Panc1 (cell line): ENCODE measurements around the gene ZFP90. TPM values are rescaled to one million over a fixed set of nuclear protein-coding genes. Genes with fewer than 3 reads are reported as not detected.

ENCODE experiments used
- ATAC-seq: fragments of 200-7000 bp; cut with Tn5 transposase; 2 replicates; pipeline ENCODE4 v1.9.1; 2020; ENCODE audit warnings: mild to moderate bottlenecking, moderate library complexity
- BruUV-seq: library from RNA; stranded (reverse); fragments of 400-500 nt; replicated peaks from 2 replicates; lab custom pipeline; 2021; lab: Mats Ljungman, UMichigan
- CTCF ChIA-PET: fragments of 300-600 bp; sonication (Branson Sonifier 250); formaldehyde crosslinking; loops from one replicate; lab custom pipeline; 2022; ENCODE audit warnings: antibody characterized with exemption; lab: Charles Lee
- POLR2A ChIA-PET: fragments of 300-600 bp; sonication (Branson Sonifier 250); formaldehyde crosslinking; loops from one replicate; lab custom pipeline; 2022; ENCODE audit warnings: antibody characterized with exemption; lab: Charles Lee
- DNase-seq: peaks from one replicate; pipeline ENCODE4 v3.0.0-alpha.2; 2010; ENCODE audit warnings: low read depth, low spot score
- H3K27ac ChIP-seq: 2 replicates; pipeline ENCODE4 v1.5.1; 2011; ENCODE audit warnings: mild to moderate bottlenecking, low read length, inconsistent platforms
- H3K27me3 ChIP-seq: fragments of 200-500 bp; sonication (Bioruptor generic); 2 replicates; pipeline ENCODE4 v1.6.0; 2014; ENCODE audit warnings: low read length, inconsistent platforms; ENCODE audit not compliant: control insufficient read depth, insufficient read depth
- H3K36me3 ChIP-seq: fragments of 200-500 bp; sonication (Bioruptor generic); 2 replicates; pipeline ENCODE4 v1.5.1; 2014; ENCODE audit warnings: inconsistent platforms, mild to moderate bottlenecking, low read length, moderate library complexity; ENCODE audit not compliant: control insufficient read depth, insufficient read depth
- H3K4me1 ChIP-seq: 2 replicates; pipeline ENCODE4 v1.5.1; 2011; ENCODE audit warnings: inconsistent platforms, mild to moderate bottlenecking, low read length, moderate library complexity; ENCODE audit not compliant: control insufficient read depth, insufficient read depth
- H3K4me3 ChIP-seq, 2 experiments: 2 replicates each; pipeline ENCODE4 v1.5.1; 2011 to 2012; ENCODE audit warnings: low read depth in 2 of 2, low read length in 2 of 2, mild to moderate bottlenecking in 2 of 2, inconsistent platforms in 1 of 2, moderate library complexity in 1 of 2
- H3K9me3 ChIP-seq: fragments of 200-500 bp; sonication (Bioruptor generic); 2 replicates; pipeline ENCODE4 v1.5.1; 2014; ENCODE audit warnings: low read depth, mild to moderate bottlenecking, inconsistent platforms, low read length, moderate library complexity; ENCODE audit not compliant: control insufficient read depth, insufficient read depth
- POLR2AphosphoS5 ChIP-seq: IDR thresholded peaks from 2 replicates; pipeline ENCODE4 v1.6.1; 2012; ENCODE audit warnings: mild to moderate bottlenecking, low read depth, low read length, moderate library complexity
- REST ChIP-seq, 2 experiments: IDR thresholded peaks; 2 replicates each; pipeline ENCODE4 v1.6.1; 2011 to 2012; ENCODE audit warnings: low read depth in 2 of 2, control low read depth in 1 of 2, low read length in 1 of 2, mild to moderate bottlenecking in 1 of 2, moderate library complexity in 1 of 2; ENCODE audit not compliant: insufficient read depth in 1 of 2
- SIN3A ChIP-seq: IDR thresholded peaks from 2 replicates; pipeline ENCODE4 v1.6.1; 2012; ENCODE audit warnings: low read depth, mild to moderate bottlenecking, low read length, moderate library complexity, borderline replicate concordance; ENCODE audit not compliant: insufficient read depth
- TCF7L2 ChIP-seq: IDR thresholded peaks from 2 replicates; pipeline ENCODE4 v1.6.1; 2011; ENCODE audit warnings: mild to moderate bottlenecking, low read depth, low read length, inconsistent platforms
- in situ Hi-C: cut with HindIII; loops from 2 replicates; pipeline ENCODE4 v1.10.0; 2016; ENCODE audit warnings: low sequenced_read_pairs, low pct_unique_long_range_greater_than_20kb
- intact Hi-C: fragments of 100-400 bp; cut with micrococcal nuclease; formaldehyde crosslinking; loops from one replicate; pipeline ENCODE4 v1.10.0; 2022; ENCODE audit not compliant: unreplicated experiment
- total RNA-seq: library from RNA; stranded (reverse); gene quantifications from one replicate; pipeline ENCODE4 v1.2.1, GENCODE V29; 2021; ENCODE audit not compliant: unreplicated experiment
- TF ChIP-seq, protein P1 (sequence below): fragments of 450-650 bp; IDR thresholded peaks from 2 replicates; pipeline ENCODE4 v1.5.1; 2017; ENCODE audit warnings: mild to moderate bottlenecking

ZFP90 gene
- total RNA-seq, 1 experiment from 2014 or later, result 16.8 TPM

DNA sequence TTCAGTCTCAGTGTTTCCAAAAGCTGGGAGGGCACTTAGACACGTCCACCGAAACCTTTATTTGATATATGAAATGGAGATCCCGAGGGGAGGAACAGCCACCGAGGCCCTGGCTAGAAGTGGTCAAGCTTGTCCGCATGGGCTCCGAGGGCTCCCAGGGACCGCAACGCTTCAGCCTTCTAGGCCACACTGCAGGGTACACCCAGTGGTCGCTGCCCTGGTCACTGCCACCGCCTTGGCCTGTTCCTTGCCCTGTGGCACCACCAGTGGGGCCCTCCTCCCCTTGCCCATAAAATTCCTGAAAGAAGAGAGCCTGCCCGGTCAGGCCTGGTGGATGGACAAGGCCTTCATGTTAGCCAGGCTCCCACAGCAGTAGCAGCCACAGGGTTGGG, 46.9 kb upstream of the ZFP90 start:
- no TSS peak for BruUV-seq
- Histone ChIP-seq H3K27ac (no peak overlapping the region), H3K27me3 (no peaks in the 10 kb centered on the region), H3K4me1 (peaks cover 3% of the 10 kb centered on the region; the same call in 1 of the 2 replicates), H3K36me3 (no peaks in the 10 kb centered on the region), H3K9me3 (no peaks in the 10 kb centered on the region), H3K4me3 (no peak overlapping the region)
- TF ChIP-seq POLR2AphosphoS5, result no peak
- no peak for TF ChIP-seq REST (IDR thresholded peaks at IDR 0.05; ENCODE audit: insufficient read depth in 1 of 2, low read depth in 2 of 2, low read length in 1 of 2)
- intact Hi-C loops (no loop called here), in situ Hi-C loops (no loop called here)
- no peak for DNase-seq
- ATAC-seq, result no peak
- POLR2A ChIA-PET, result no interaction called here
- CTCF ChIA-PET, result no interaction called here

DNA sequence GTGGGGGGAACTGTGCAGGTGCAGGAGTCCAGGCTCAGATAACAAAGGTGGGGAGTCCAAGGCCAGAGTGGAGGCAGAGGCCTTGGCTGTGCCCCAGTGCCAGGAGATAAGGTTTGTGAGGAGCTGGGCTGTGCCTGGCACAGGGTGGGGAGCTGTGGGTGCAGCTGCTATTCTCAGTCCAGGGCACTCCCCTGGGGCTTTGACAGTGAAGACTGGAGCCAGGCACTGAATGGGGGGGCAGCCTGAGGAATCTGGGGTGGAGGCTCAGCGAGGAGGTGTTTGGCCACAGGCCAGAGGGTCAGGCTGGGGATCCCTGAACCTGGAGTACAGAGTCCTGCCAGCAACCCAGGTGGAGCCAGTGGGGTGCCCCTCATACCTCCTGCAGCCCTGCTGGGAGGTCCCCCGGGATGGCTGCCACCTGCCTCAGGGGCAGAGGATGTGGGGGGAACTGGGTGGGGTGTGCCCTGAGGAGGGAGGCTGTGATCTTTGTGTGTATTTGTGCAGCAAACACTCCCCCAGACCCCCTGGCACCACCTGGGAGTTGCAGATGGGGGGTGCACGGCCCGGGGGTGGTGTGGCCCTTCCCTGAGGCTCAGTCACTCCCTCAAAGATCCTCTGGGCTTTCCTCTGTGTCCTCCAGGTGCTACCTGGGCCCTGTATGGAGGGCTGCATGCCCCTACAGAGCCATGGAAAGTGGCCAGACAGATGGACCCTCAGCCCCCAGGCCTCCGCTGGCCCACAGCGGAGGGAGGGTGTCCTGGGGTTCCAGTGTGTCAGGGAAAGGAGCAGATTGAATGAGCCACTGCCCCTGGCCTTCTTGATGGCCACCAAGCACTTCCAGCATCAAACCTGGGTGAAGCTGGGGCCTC, 46.3 kb upstream of the ZFP90 start:
- POLR2A ChIA-PET, result no interaction called here

More for the DNA sequence above, 46.3 kb upstream of the ZFP90 start:
- Histone ChIP-seq H3K9me3 (no peaks in the 10 kb centered on the region), H3K4me1 (peaks cover 3% of the 10 kb centered on the region; the same call in 1 of the 2 replicates), H3K27ac (no peak overlapping the region), H3K4me3 (no peak overlapping the region), H3K27me3 (no peaks in the 10 kb centered on the region), H3K36me3 (no peaks in the 10 kb centered on the region)
- no peak for DNase-seq
- ATAC-seq, result no peak
- BruUV-seq, result no TSS peak
- CTCF ChIA-PET, result no interaction called here
- TF ChIP-seq SIN3A, result no peak
- no peak for TF ChIP-seq TCF7L2
- no peak for TF ChIP-seq REST (IDR thresholded peaks at IDR 0.05; ENCODE audit: insufficient read depth in 1 of 2, low read depth in 2 of 2, low read length in 1 of 2)
- TF ChIP-seq, protein P1, sequence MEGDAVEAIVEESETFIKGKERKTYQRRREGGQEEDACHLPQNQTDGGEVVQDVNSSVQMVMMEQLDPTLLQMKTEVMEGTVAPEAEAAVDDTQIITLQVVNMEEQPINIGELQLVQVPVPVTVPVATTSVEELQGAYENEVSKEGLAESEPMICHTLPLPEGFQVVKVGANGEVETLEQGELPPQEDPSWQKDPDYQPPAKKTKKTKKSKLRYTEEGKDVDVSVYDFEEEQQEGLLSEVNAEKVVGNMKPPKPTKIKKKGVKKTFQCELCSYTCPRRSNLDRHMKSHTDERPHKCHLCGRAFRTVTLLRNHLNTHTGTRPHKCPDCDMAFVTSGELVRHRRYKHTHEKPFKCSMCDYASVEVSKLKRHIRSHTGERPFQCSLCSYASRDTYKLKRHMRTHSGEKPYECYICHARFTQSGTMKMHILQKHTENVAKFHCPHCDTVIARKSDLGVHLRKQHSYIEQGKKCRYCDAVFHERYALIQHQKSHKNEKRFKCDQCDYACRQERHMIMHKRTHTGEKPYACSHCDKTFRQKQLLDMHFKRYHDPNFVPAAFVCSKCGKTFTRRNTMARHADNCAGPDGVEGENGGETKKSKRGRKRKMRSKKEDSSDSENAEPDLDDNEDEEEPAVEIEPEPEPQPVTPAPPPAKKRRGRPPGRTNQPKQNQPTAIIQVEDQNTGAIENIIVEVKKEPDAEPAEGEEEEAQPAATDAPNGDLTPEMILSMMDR, result no peak
- no peak for TF ChIP-seq POLR2AphosphoS5
- intact Hi-C loops (no loop called here), in situ Hi-C loops (no loop called here)
